ENCODE data around the gene LCNL1.

- TF ChIP-seq, protein P1, sequence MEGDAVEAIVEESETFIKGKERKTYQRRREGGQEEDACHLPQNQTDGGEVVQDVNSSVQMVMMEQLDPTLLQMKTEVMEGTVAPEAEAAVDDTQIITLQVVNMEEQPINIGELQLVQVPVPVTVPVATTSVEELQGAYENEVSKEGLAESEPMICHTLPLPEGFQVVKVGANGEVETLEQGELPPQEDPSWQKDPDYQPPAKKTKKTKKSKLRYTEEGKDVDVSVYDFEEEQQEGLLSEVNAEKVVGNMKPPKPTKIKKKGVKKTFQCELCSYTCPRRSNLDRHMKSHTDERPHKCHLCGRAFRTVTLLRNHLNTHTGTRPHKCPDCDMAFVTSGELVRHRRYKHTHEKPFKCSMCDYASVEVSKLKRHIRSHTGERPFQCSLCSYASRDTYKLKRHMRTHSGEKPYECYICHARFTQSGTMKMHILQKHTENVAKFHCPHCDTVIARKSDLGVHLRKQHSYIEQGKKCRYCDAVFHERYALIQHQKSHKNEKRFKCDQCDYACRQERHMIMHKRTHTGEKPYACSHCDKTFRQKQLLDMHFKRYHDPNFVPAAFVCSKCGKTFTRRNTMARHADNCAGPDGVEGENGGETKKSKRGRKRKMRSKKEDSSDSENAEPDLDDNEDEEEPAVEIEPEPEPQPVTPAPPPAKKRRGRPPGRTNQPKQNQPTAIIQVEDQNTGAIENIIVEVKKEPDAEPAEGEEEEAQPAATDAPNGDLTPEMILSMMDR (IDR thresholded peaks at IDR 0.05) = no peak
- no peak for TF ChIP-seq ZFX (IDR thresholded peaks at IDR 0.05; ENCODE audit: borderline replicate concordance)
Observed at GRCh38 chr9:137016436-137016835, 33.6 kb downstream of the LCNL1 start.
